ENCODE measurements around the gene GET3. TPM values are rescaled to one million over a fixed set of nuclear protein-coding genes. Genes with fewer than 3 reads are reported as not detected.
"Not testable (repeated sequence)": the region's sequence is repeated elsewhere in the genome, so short reads cannot be mapped to it uniquely, and the experiment has no call there.

The GET3 gene
- total RNA-seq, 4 donors from 2014 or later = 70.7 to 88.8 (median 83.3) TPM

DNA sequence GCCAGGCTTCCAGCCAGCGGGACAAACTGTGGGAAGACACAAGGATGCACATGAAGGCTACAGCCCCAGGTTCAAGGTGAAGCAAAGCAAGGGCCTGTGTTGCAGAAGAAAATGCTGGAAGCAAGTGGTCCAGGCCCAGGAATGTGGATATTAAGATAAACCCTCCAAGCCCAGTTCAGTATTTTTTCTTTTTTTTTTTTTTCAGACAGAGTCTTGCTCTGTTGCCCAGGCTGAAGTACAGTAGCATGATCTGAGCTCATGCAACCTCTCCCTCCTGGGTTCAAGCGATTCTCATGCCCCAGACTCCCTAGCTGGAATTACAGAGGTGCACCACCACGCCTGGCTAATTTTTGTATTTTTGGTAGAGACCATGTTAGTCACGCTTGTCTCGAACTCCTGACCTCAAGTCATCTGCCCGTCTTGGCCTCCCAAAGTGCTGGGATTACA is 59.9 kb downstream of the GET3 start:
- TF ChIP-seq, protein P1, sequence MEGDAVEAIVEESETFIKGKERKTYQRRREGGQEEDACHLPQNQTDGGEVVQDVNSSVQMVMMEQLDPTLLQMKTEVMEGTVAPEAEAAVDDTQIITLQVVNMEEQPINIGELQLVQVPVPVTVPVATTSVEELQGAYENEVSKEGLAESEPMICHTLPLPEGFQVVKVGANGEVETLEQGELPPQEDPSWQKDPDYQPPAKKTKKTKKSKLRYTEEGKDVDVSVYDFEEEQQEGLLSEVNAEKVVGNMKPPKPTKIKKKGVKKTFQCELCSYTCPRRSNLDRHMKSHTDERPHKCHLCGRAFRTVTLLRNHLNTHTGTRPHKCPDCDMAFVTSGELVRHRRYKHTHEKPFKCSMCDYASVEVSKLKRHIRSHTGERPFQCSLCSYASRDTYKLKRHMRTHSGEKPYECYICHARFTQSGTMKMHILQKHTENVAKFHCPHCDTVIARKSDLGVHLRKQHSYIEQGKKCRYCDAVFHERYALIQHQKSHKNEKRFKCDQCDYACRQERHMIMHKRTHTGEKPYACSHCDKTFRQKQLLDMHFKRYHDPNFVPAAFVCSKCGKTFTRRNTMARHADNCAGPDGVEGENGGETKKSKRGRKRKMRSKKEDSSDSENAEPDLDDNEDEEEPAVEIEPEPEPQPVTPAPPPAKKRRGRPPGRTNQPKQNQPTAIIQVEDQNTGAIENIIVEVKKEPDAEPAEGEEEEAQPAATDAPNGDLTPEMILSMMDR (IDR thresholded peaks at IDR 0.05) = no peak
- no peak for DNase-seq
- intact Hi-C loops (cut with DNase I) = loop anchor here (2.0 to 5.0 kb wide), 2 partner anchors 20 to 35 kb away; no protein-coding TSS in a partner anchor
- Histone ChIP-seq H3K4me1 (peaks cover 15 to 31% of the 10 kb centered on the region in 2 donors), H3K36me3 (peaks cover 0 to 11% of the 10 kb centered on the region in 2 donors), H3K27ac (no peak overlapping the region), H3K4me3 (replicated peaks in 1 of 3) (no peak overlapping the region), H3K27me3 (no peaks in the 10 kb centered on the region), H3K9me3 (no peaks in the 10 kb centered on the region)
- WGBS, 2 donors = 88 to 95% methylated on average over 6 of the region's 6 CpGs

DNA sequence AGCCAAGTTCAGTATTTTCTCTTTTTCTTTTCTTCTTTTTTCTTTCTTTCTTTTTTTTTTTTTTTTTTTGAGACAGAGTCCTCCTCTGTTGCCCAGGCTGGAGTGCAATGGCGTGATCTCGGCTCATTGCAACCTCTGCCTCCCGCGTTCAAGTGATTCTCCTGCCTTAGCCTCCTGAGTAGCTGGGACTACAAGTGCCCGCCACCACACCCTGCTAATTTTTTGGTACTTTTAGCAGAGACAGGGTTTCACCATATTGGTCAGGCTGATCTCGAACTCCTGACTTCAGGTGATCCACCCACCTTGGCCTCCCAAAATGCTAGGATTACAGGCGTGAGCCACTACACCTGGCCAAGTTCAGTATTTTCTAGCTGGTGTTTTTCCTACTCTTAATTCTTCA is 60.3 kb downstream of the GET3 start:
- not testable (repeated sequence) for H3K36me3 ChIP-seq; H3K27me3 ChIP-seq; H3K9me3 ChIP-seq; H3K4me3 ChIP-seq (replicated peaks in 1 of 3); H3K27ac ChIP-seq; DNase-seq
- peaks cover 18 to 35% of the 10 kb centered on the region in 2 donors for H3K4me1 ChIP-seq
- WGBS, 2 donors = 94 to 98% methylated on average over 7 of the region's 7 CpGs
- intact Hi-C loops (cut with DNase I) = loop anchor here (2.0 to 5.0 kb wide), 2 partner anchors 21 to 35 kb away; no protein-coding TSS in a partner anchor

Small RNA genes within 50 kb of the gene (microRNA-seq; reads per million reads assigned to microRNA genes)
- not detected for gene MIR5684

Small RNA genes within 50 kb of the gene (small RNA-seq; reads per million reads assigned to genes)
- gene MIR5684 (not detected), gene SNORD41 (1,098 reads per million, percentile 99 among the genes with 10 or more reads in this experiment)

Other genes starting within 250 kb of the GET3 start
- gene ZNF564, start 186.0 kb upstream of the GET3 start, total RNA-seq = 10 to 100 TPM; 19.4 to 27.3 (median 23.9) TPM
- gene ZNF490, start 126.7 kb upstream of the GET3 start, total RNA-seq = 10 to 100 TPM; 11.3 to 28.9 (median 17.5) TPM
- 10 to 100 TPM; 37.8 to 44.9 (median 39.5) TPM for gene ZNF791, start 126.6 kb upstream of the GET3 start, total RNA-seq
- gene MAN2B1, start 70.8 kb upstream of the GET3 start, total RNA-seq = 100 to 1,000 TPM in 1 of 4 donors, 10 to 100 TPM in 3; 38.0 to 106 (median 82.5) TPM
- 10 to 100 TPM in 3 of 4 donors, 1 to 10 TPM in 1; 9.5 to 17.5 (median 14.3) TPM for gene WDR83, start 70.7 kb upstream of the GET3 start, total RNA-seq
- 100 to 1,000 TPM; 105 to 122 (median 115) TPM for gene DHPS, start 55.6 kb upstream of the GET3 start, total RNA-seq
- not detected for gene GNG14, start 49.5 kb upstream of the GET3 start, total RNA-seq
- 10 to 100 TPM in 2 of 4 donors, 1 to 10 TPM in 2; 5.9 to 13.7 (median 11.3) TPM for gene FBXW9, start 40.9 kb upstream of the GET3 start, total RNA-seq
- gene TNPO2, start 13.6 kb upstream of the GET3 start, total RNA-seq = 10 to 100 TPM; 50.8 to 59.8 (median 54.8) TPM
- 100 to 1,000 TPM; 261 to 416 (median 329) TPM for gene TRIR, start 2.8 kb upstream of the GET3 start, total RNA-seq
- not detected for gene BEST2, start 14.3 kb downstream of the GET3 start, total RNA-seq
- gene HOOK2, start 38.1 kb downstream of the GET3 start, total RNA-seq = 100 to 1,000 TPM; 128 to 145 (median 136) TPM
- gene JUNB, start 54.0 kb downstream of the GET3 start, total RNA-seq = 100 to 1,000 TPM; 111 to 393 (median 220) TPM
- 100 to 1,000 TPM; 166 to 496 (median 328) TPM for gene PRDX2, start 64.3 kb downstream of the GET3 start, total RNA-seq
- gene THSD8, start 64.6 kb downstream of the GET3 start, total RNA-seq = under 1 TPM in 1 of 4 donors, not detected in 3; 0.67 TPM
- 10 to 100 TPM in 1 of 4 donors, 1 to 10 TPM in 3; 1.5 to 11.8 (median 5.4) TPM for gene RNASEH2A, start 69.1 kb downstream of the GET3 start, total RNA-seq
- gene RTBDN, start 97.1 kb downstream of the GET3 start, total RNA-seq = not detected
- gene MAST1, start 101.0 kb downstream of the GET3 start, total RNA-seq = under 1 TPM in 1 of 4 donors, not detected in 3; 0.56 TPM
- gene DNASE2, start 144.0 kb downstream of the GET3 start, total RNA-seq = 10 to 100 TPM; 35.4 to 67.3 (median 59.1) TPM
- gene KLF1, start 149.7 kb downstream of the GET3 start, total RNA-seq = not detected
- 10 to 100 TPM; 31.2 to 63.7 (median 46.7) TPM for gene GCDH, start 153.7 kb downstream of the GET3 start, total RNA-seq
- gene SYCE2, start 181.8 kb downstream of the GET3 start, total RNA-seq = not detected
- gene FARSA, start 196.2 kb downstream of the GET3 start, total RNA-seq = 10 to 100 TPM; 43.5 to 61.5 (median 53.4) TPM
- gene CALR, start 201.1 kb downstream of the GET3 start, total RNA-seq = 1,000 to 10,000 TPM; 1,892 to 4,270 (median 2,942) TPM
- 100 to 1,000 TPM in 2 of 4 donors, 10 to 100 TPM in 2; 72.0 to 128 (median 101) TPM for gene RAD23A, start 208.4 kb downstream of the GET3 start, total RNA-seq
- gene GADD45GIP1, start 219.7 kb downstream of the GET3 start, total RNA-seq = 10 to 100 TPM; 31.8 to 68.3 (median 55.2) TPM
- under 1 TPM in 2 of 4 donors, not detected in 2; 0.40 to 0.45 TPM for gene DAND5, start 232.1 kb downstream of the GET3 start, total RNA-seq

Measured in thyroid gland (tissue), 4 donors.